Endothelial cell of umbilical vein (primary cell): ENCODE data around the gene F2RL1. TPM values are rescaled to one million over a fixed set of nuclear protein-coding genes. Genes with fewer than 3 reads are reported as not detected.

Experiments
- BruUV-seq: library from RNA; stranded (reverse); fragments of 400-500 nt; replicated peaks from 2 replicates; lab custom pipeline; 2021; lab: Mats Ljungman, UMichigan
- CTCF ChIA-PET: fragments of 300-600, 350-600 bp; sonication (Branson Sonifier 250); formaldehyde crosslinking; loops from one replicate; lab custom pipeline; 2021; ENCODE audit warnings: antibody characterized with exemption, inconsistent platforms; lab: Charles Lee
- POLR2A ChIA-PET: fragments of 300-600, 350-600 bp; sonication (Branson Sonifier 250); formaldehyde crosslinking; loops from one replicate; lab custom pipeline; 2021; ENCODE audit warnings: antibody characterized with exemption, inconsistent platforms; lab: Charles Lee
- DNase-seq: peaks from one replicate; pipeline ENCODE4 v3.0.0-alpha.2; 2011; ENCODE audit warnings: low read depth, low spot score
- FAIRE-seq: peaks from 2 replicates; lab custom pipeline; 2011; peaks lifted over from hg19 to GRCh38; lab: Jason Lieb, UNC
- H2AFZ ChIP-seq: 2 replicates; pipeline ENCODE4 v1.6.0; 2012; ENCODE audit warnings: low read depth, low read length, control low read depth, inconsistent platforms
- H3K27ac ChIP-seq: 2 replicates; pipeline ENCODE4 v1.5.1; 2011; ENCODE audit warnings: low read depth, mild to moderate bottlenecking, control low read depth, low read length, moderate library complexity; ENCODE audit not compliant: insufficient read depth
- H3K27me3 ChIP-seq, 2 experiments: 2 replicates each; pipeline versions ENCODE4 v1.6.0 to v1.6.1; 2011; ENCODE audit warnings: low read length in 2 of 2, mixed read lengths in 1 of 2; ENCODE audit not compliant: control insufficient read depth in 2 of 2, insufficient read depth in 2 of 2
- H3K36me3 ChIP-seq, 2 experiments: 2 replicates in 1 of 2; 3 replicates in 1 of 2; pipeline ENCODE4 v1.5.1; 2011; ENCODE audit warnings: low read length in 2 of 2, mild to moderate bottlenecking in 1 of 2, moderate library complexity in 1 of 2; ENCODE audit not compliant: control insufficient read depth in 2 of 2, insufficient read depth in 2 of 2; ENCODE audit errors: extremely low read depth in 1 of 2
- H3K4me1 ChIP-seq: 3 replicates; pipeline ENCODE4 v1.5.1; 2011; ENCODE audit warnings: mild to moderate bottlenecking, low read length; ENCODE audit not compliant: control insufficient read depth, insufficient read depth; ENCODE audit errors: extremely low read depth
- H3K4me2 ChIP-seq: 2 replicates; pipeline ENCODE4 v1.6.1; 2011; ENCODE audit warnings: low read length, control low read depth, mixed read lengths; ENCODE audit not compliant: insufficient read depth
- H3K4me3 ChIP-seq, 3 experiments: fragments of 200-600 bp in 1 of 3; sonication (generic), shearing (Covaris generic) in 1 of 3; replicated peaks in 1 of 3; 2 replicates each; pipeline ENCODE4 v1.5.1; 2011 to 2016; ENCODE audit warnings: control low read depth in 3 of 3, low read length in 3 of 3, mild to moderate bottlenecking in 2 of 3, inconsistent platforms in 1 of 3, low read depth in 1 of 3, moderate library complexity in 1 of 3; ENCODE audit not compliant: insufficient read depth in 1 of 3
- H3K79me2 ChIP-seq: 2 replicates; pipeline ENCODE4 v1.6.0; 2012; ENCODE audit warnings: low read length, inconsistent platforms; ENCODE audit not compliant: control insufficient read depth, insufficient read depth
- H3K9ac ChIP-seq: replicated peaks from 2 replicates; pipeline ENCODE3; 2011; ENCODE audit warnings: low read length, control low read depth; ENCODE audit not compliant: insufficient read depth; ENCODE audit errors: extremely low read depth
- H3K9me1 ChIP-seq: replicated peaks from 3 replicates; pipeline ENCODE4 v1.6.0; 2011; ENCODE audit warnings: mild to moderate bottlenecking, low read length; ENCODE audit not compliant: control insufficient read depth, insufficient read depth; ENCODE audit errors: extremely low read depth
- H3K9me3 ChIP-seq: replicated peaks from 2 replicates; pipeline ENCODE4 v1.5.1; 2012; ENCODE audit warnings: low read length, inconsistent platforms; ENCODE audit not compliant: control insufficient read depth, insufficient read depth
- H4K20me1 ChIP-seq: replicated peaks from 2 replicates; pipeline ENCODE3; 2011; ENCODE audit warnings: mild to moderate bottlenecking, low read length; ENCODE audit not compliant: control insufficient read depth, insufficient read depth; ENCODE audit errors: extremely low read depth
- EZH2 ChIP-seq: IDR thresholded peaks from 2 replicates; pipeline ENCODE4 v1.6.1; 2012; ENCODE audit warnings: borderline replicate concordance, low read depth, mild to moderate bottlenecking, moderate library complexity, low read length, inconsistent platforms; ENCODE audit not compliant: severe bottlenecking
- FOS ChIP-seq: IDR thresholded peaks from 2 replicates; pipeline ENCODE4 v1.6.1; 2011; ENCODE audit warnings: mild to moderate bottlenecking, low read length, moderate library complexity, borderline replicate concordance; ENCODE audit not compliant: insufficient read depth
- GATA2 ChIP-seq: IDR thresholded peaks from 2 replicates; pipeline ENCODE4 v1.7.0; 2011; ENCODE audit warnings: low read depth, mild to moderate bottlenecking, moderate library complexity, mixed read lengths, low read length; ENCODE audit not compliant: insufficient read length, insufficient read depth
- JUN ChIP-seq: IDR thresholded peaks from 2 replicates; pipeline ENCODE4 v1.6.1; 2011; ENCODE audit warnings: borderline replicate concordance, low read depth; ENCODE audit not compliant: insufficient read length, insufficient read depth
- MAX ChIP-seq: IDR thresholded peaks from 2 replicates; pipeline ENCODE4 v1.6.1; 2011; ENCODE audit not compliant: insufficient read depth, insufficient read length
- MYC ChIP-seq: IDR thresholded peaks from one replicate; pipeline ENCODE4 v1.6.1; 2011; ENCODE audit warnings: mild to moderate bottlenecking, low read depth, low read length
- POLR2A ChIP-seq: IDR thresholded peaks from 2 replicates; pipeline ENCODE4 v1.6.1; 2012; ENCODE audit warnings: low read depth, mild to moderate bottlenecking, control low read depth, low read length
- POLR2AphosphoS5 ChIP-seq: IDR thresholded peaks from 2 replicates; pipeline ENCODE4 v1.6.1; 2012; ENCODE audit warnings: low read depth, mild to moderate bottlenecking, control low read depth, low read length, moderate library complexity; ENCODE audit not compliant: insufficient read depth
- dilution Hi-C: fragments of 300-500 bp; cut with MboI; formaldehyde crosslinking; loops from one replicate; pipeline ENCODE4 v1.15.0; 2019; ENCODE audit warnings: low sequenced_read_pairs; ENCODE audit not compliant: extremely low pct_ligation_motif_present
- intact Hi-C: fragments of 100-400 bp; cut with micrococcal nuclease; formaldehyde crosslinking; loops from one replicate; pipeline ENCODE4 v1.10.0; 2022
- polyA plus RNA-seq, 4 experiments: library from polyadenylated mRNA; depleted of rRNA in 3 of 4; stranded (reverse) in 3 of 4; unstranded in 1 of 4; fragments of >200 nt; gene quantifications; 2 replicates each; pipeline versions ENCODE4 v1.2.1 to v1.2.3, GENCODE V29; 2011 to 2012; ENCODE audit warnings: missing spikeins in 1 of 4
- total RNA-seq: library from RNA; stranded (reverse); gene quantifications from 2 replicates; pipeline ENCODE4 v1.2.3, GENCODE V29; 2021
- TF ChIP-seq, protein P1 (sequence below), 2 donors: IDR thresholded peaks; 1 replicate in 1 of 2; 2 replicates in 1 of 2; pipeline ENCODE4 v1.5.1; 2011; ENCODE audit warnings: low read length in 2 of 2, mild to moderate bottlenecking in 2 of 2, moderate library complexity in 2 of 2, control low read depth in 1 of 2, inconsistent platforms in 1 of 2, low read depth in 1 of 2; ENCODE audit not compliant: insufficient read depth in 1 of 2; ENCODE audit errors: extremely low read depth in 1 of 2

The F2RL1 gene
- total and polyA plus RNA-seq, 2 donors (not counting 3 experiments of a cell fraction or from before 2014, with no cell fraction given), result 21.8 to 21.9 TPM

- no TSS peak for BruUV-seq
- Histone ChIP-seq H3K4me1 (peaks cover 55% of the 10 kb centered on the region), H3K9me1 (no peaks in the 10 kb centered on the region), H3K4me2 (peak overlapping the region; percentile 71), H4K20me1 (no peaks in the 10 kb centered on the region), H3K9ac (peak overlapping the region; percentile 80), H3K27me3 (no peaks in the 10 kb centered on the region), H3K36me3 (no peaks in the 10 kb centered on the region), H3K79me2 (no peaks in the 10 kb centered on the region), H3K4me3 (no peak overlapping the region), H3K27ac (peak overlapping the region; percentile 94), H2AFZ (no peak overlapping the region), H3K9me3 (no peaks in the 10 kb centered on the region)
- POLR2A ChIA-PET, result interaction anchor here (0.9 to 1.7 kb wide), 3 partner anchors 16 to 101 kb away, joined by 3 to 9 read pairs (median 6); partner anchors contain the start of gene F2RL1
- dilution Hi-C loops (no loop called here), intact Hi-C loops (loop anchor here (1.0 kb wide), 9 partner anchors 8 to 287 kb away; no protein-coding TSS in a partner anchor)
- DNase-seq (peak; percentile 98), FAIRE-seq (peak; percentile 100)
- no peak for TF ChIP-seq MYC
- peak; percentile 98 for TF ChIP-seq FOS
- TF ChIP-seq, protein P1, sequence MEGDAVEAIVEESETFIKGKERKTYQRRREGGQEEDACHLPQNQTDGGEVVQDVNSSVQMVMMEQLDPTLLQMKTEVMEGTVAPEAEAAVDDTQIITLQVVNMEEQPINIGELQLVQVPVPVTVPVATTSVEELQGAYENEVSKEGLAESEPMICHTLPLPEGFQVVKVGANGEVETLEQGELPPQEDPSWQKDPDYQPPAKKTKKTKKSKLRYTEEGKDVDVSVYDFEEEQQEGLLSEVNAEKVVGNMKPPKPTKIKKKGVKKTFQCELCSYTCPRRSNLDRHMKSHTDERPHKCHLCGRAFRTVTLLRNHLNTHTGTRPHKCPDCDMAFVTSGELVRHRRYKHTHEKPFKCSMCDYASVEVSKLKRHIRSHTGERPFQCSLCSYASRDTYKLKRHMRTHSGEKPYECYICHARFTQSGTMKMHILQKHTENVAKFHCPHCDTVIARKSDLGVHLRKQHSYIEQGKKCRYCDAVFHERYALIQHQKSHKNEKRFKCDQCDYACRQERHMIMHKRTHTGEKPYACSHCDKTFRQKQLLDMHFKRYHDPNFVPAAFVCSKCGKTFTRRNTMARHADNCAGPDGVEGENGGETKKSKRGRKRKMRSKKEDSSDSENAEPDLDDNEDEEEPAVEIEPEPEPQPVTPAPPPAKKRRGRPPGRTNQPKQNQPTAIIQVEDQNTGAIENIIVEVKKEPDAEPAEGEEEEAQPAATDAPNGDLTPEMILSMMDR (IDR thresholded peaks at IDR 0.05; ENCODE audit: extremely low read depth in 1 of 2, insufficient read depth in 1 of 2, low read depth in 1 of 2, low read length in 2 of 2), result no peak
- peak; percentile 95 for TF ChIP-seq JUN
- TF ChIP-seq POLR2A, result peak; percentile 31
- TF ChIP-seq MAX, result no peak
- peak; percentile 71 for TF ChIP-seq GATA2
- peak; percentile 86 for TF ChIP-seq POLR2AphosphoS5
- no peak for TF ChIP-seq EZH2
- CTCF ChIA-PET, result interaction anchor here (0.6 to 3.9 kb wide), 15 partner anchors 8 to 702 kb away, joined by 3 to 35 read pairs (median 4); partner anchors contain the start of genes F2RL1, WDR41 and ZBED3
These were observed 28.1 kb upstream of the F2RL1 start for GRCh38 chr5:76790632-76791290.
